ENCODE data around the gene KRT86.

Gene KRT86

DNA sequence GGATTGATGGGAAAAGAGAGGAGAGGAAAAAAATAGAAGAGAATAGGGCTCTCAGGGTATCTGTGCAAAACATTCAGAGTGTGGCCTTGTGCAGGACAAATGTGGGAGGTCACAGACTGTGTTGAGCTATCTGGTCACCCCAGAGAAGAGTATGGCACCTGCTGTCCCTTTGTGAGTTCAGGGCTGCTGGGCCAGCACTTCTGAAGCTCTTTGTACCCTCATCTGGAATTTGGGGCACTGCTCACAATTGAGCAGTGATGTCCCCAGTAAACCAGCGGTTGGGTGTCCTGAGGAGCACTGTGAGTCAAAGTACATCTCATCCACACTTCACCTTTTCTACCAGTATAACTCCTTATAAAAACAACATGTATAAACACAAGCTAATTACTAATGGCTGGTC lies 19.5 kb downstream of the KRT86 start:
- H3K9ac ChIP-seq (ENCODE audit: low read length) = no peak overlapping the region
- peaks cover 46% of the 10 kb centered on the region for H3K27me3 ChIP-seq (ENCODE audit: low read depth, low read length)
- no peaks in the 10 kb centered on the region for H3K36me3 ChIP-seq (replicated peaks; ENCODE audit: low read depth, low read length)
- TF ChIP-seq CTCF (IDR thresholded peaks at IDR 0.05; ENCODE audit: low read depth, low read length) = no peak
- TF ChIP-seq EZH2phosphoT487 (IDR thresholded peaks at IDR 0.05; ENCODE audit: low read depth) = no peak
- H3K4me2 ChIP-seq (ENCODE audit: low read length) = no peak overlapping the region
- H3K4me1 ChIP-seq (ENCODE audit: low read length) = no peaks in the 10 kb centered on the region
- no peaks in the 10 kb centered on the region for H4K20me1 ChIP-seq (ENCODE audit: insufficient read depth, low read length)
- H3K79me2 ChIP-seq (ENCODE audit: low read length) = no peaks in the 10 kb centered on the region
- no peak overlapping the region for H3K27ac ChIP-seq (ENCODE audit: low read length)
- no peak overlapping the region for H2AFZ ChIP-seq (ENCODE audit: low read depth, low read length)
- no peak overlapping the region for H3K4me3 ChIP-seq (ENCODE audit: low read length)
- H3K9me3 ChIP-seq (ENCODE audit: insufficient read depth, low read length) = no peaks in the 10 kb centered on the region

- Histone ChIP-seq H3K4me1 (ENCODE audit: low read length) (no peaks in the 10 kb centered on the region), H3K36me3 (replicated peaks; ENCODE audit: low read depth, low read length) (no peaks in the 10 kb centered on the region), H4K20me1 (ENCODE audit: insufficient read depth, low read length) (no peaks in the 10 kb centered on the region), H2AFZ (ENCODE audit: low read depth, low read length) (no peak overlapping the region), H3K4me3 (ENCODE audit: low read length) (no peak overlapping the region), H3K9ac (ENCODE audit: low read length) (no peak overlapping the region), H3K27ac (ENCODE audit: low read length) (no peak overlapping the region), H3K9me3 (ENCODE audit: insufficient read depth, low read length) (no peaks in the 10 kb centered on the region), H3K4me2 (ENCODE audit: low read length) (no peak overlapping the region), H3K27me3 (ENCODE audit: low read depth, low read length) (peaks cover 54% of the 10 kb centered on the region), H3K79me2 (ENCODE audit: low read length) (no peaks in the 10 kb centered on the region)
- TF ChIP-seq EZH2phosphoT487 (IDR thresholded peaks at IDR 0.05; ENCODE audit: low read depth) (no peak), CTCF (IDR thresholded peaks at IDR 0.05; ENCODE audit: low read depth, low read length) (no peak)
Measured at GRCh38 chr12:52294803-52295202, 20.4 kb downstream of the KRT86 start.

DNA sequence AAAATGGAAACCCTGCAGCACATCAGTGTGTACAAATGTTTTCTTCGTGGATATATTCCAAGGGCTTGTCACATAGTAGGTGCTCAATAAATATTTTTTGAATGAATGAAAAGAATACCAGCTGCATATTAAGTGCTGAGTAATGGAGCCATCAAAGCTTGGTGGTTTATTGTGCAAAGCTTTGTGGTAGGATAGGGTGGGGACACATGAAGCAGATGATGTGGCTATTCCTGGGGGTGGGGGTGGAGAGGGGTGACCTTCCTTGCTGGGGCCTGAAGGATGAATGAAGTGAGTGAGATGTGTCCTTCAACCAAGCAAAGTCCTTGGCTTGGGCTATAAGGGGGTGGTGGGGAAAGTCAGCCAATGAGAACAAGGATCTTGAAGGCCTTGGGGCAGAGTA lies 21.2 kb downstream of the KRT86 start:
- H2AFZ ChIP-seq (ENCODE audit: low read depth, low read length) = no peak overlapping the region
- H3K4me3 ChIP-seq (ENCODE audit: low read length) = no peak overlapping the region
- H3K4me1 ChIP-seq (ENCODE audit: low read length) = no peaks in the 10 kb centered on the region
- peaks cover 55% of the 10 kb centered on the region for H3K27me3 ChIP-seq (ENCODE audit: low read depth, low read length)
- H4K20me1 ChIP-seq (ENCODE audit: insufficient read depth, low read length) = no peaks in the 10 kb centered on the region
- H3K4me2 ChIP-seq (ENCODE audit: low read length) = no peak overlapping the region
- no peaks in the 10 kb centered on the region for H3K9me3 ChIP-seq (ENCODE audit: insufficient read depth, low read length)
- H3K79me2 ChIP-seq (ENCODE audit: low read length) = no peaks in the 10 kb centered on the region
- TF ChIP-seq EZH2phosphoT487 (IDR thresholded peaks at IDR 0.05; ENCODE audit: low read depth) = no peak
- TF ChIP-seq CTCF (IDR thresholded peaks at IDR 0.05; ENCODE audit: low read depth, low read length) = no peak
- no peaks in the 10 kb centered on the region for H3K36me3 ChIP-seq (replicated peaks; ENCODE audit: low read depth, low read length)
- no peak overlapping the region for H3K9ac ChIP-seq (ENCODE audit: low read length)
- H3K27ac ChIP-seq (ENCODE audit: low read length) = no peak overlapping the region

- H2AFZ ChIP-seq (ENCODE audit: low read depth, low read length) = no peak overlapping the region
- no peaks in the 10 kb centered on the region for H3K4me1 ChIP-seq (ENCODE audit: low read length)
- no peak overlapping the region for H3K4me3 ChIP-seq (ENCODE audit: low read length)
- H3K27ac ChIP-seq (ENCODE audit: low read length) = no peak overlapping the region
- no peak for TF ChIP-seq CTCF (IDR thresholded peaks at IDR 0.05; ENCODE audit: low read depth, low read length)
- no peak for TF ChIP-seq EZH2phosphoT487 (IDR thresholded peaks at IDR 0.05; ENCODE audit: low read depth)
- H4K20me1 ChIP-seq (ENCODE audit: insufficient read depth, low read length) = no peaks in the 10 kb centered on the region
- H3K4me2 ChIP-seq (ENCODE audit: low read length) = no peak overlapping the region
- no peak overlapping the region for H3K9ac ChIP-seq (ENCODE audit: low read length)
- peaks cover 55% of the 10 kb centered on the region for H3K27me3 ChIP-seq (ENCODE audit: low read depth, low read length)
- H3K36me3 ChIP-seq (replicated peaks; ENCODE audit: low read depth, low read length) = no peaks in the 10 kb centered on the region
- H3K9me3 ChIP-seq (ENCODE audit: insufficient read depth, low read length) = no peaks in the 10 kb centered on the region
- H3K79me2 ChIP-seq (ENCODE audit: low read length) = no peaks in the 10 kb centered on the region
Measured at GRCh38 chr12:52296572-52297215, 22.2 kb downstream of the KRT86 start.

Data from OCI-LY3 (cell line).